ENCODE data around the gene ISOC2.
"Not testable (repeated sequence)": the region's sequence is repeated elsewhere in the genome, so short reads cannot be mapped to it uniquely, and the experiment has no call there.

Gene ISOC2

GRCh38 chr19:55443824-55444480 is 17.5 kb downstream of the ISOC2 start:
- FAIRE-seq (no peak), DNase-seq (ENCODE audit: extremely low spot score, insufficient read length, low read depth) (no peak)

GRCh38 chr19:55443045-55443823 is 18.2 kb downstream of the ISOC2 start, which contains the start of gene SHISA7:
Gene SHISA7, minus strand, starts transcription at chr19:55443300. Its CDS starts 437 bp downstream, at chr19:55442863.
- DNase-seq (ENCODE audit: extremely low spot score, insufficient read length, low read depth) (no peak), FAIRE-seq (no peak)

- DNase-seq (ENCODE audit: extremely low spot score, insufficient read length, low read depth) (no peak), FAIRE-seq (no peak)
Measured at GRCh38 chr19:55442372-55442961, 19.0 kb downstream of the ISOC2 start.

- FAIRE-seq (no peak), DNase-seq (ENCODE audit: extremely low spot score, insufficient read length, low read depth) (no peak)
Measured at GRCh38 chr19:55441692-55442321, 19.6 kb downstream of the ISOC2 start.

GRCh38 chr19:55441319-55441691 is 20.1 kb downstream of the ISOC2 start:
- FAIRE-seq (no peak), DNase-seq (ENCODE audit: extremely low spot score, insufficient read length, low read depth) (no peak)

- DNase-seq (ENCODE audit: extremely low spot score, insufficient read length, low read depth) (no peak), FAIRE-seq (no peak)
Measured at GRCh38 chr19:55440411-55441105, 20.9 kb downstream of the ISOC2 start.

- DNase-seq (ENCODE audit: extremely low spot score, insufficient read length, low read depth) = no peak
- FAIRE-seq = no peak
Measured at GRCh38 chr19:55439052-55439451, 22.4 kb downstream of the ISOC2 start.

- DNase-seq (ENCODE audit: extremely low spot score, insufficient read length, low read depth) (no peak), FAIRE-seq (no peak)
Measured at GRCh38 chr19:55437410-55437809, 24.0 kb downstream of the ISOC2 start.

GRCh38 chr19:55436847-55437246 is 24.6 kb downstream of the ISOC2 start:
- no peak for FAIRE-seq
- DNase-seq (ENCODE audit: extremely low spot score, insufficient read length, low read depth) = no peak

- FAIRE-seq = peak; percentile 5
- no peak for DNase-seq (ENCODE audit: extremely low spot score, insufficient read length, low read depth)
Measured at GRCh38 chr19:55435020-55435419, 26.4 kb downstream of the ISOC2 start.

GRCh38 chr19:55434356-55434919 is 27.0 kb downstream of the ISOC2 start:
- DNase-seq (ENCODE audit: extremely low spot score, insufficient read length, low read depth) (no peak), FAIRE-seq (peak; percentile 66)

GRCh38 chr19:55433292-55433691 is 28.1 kb downstream of the ISOC2 start:
- no peak for FAIRE-seq
- no peak for DNase-seq (ENCODE audit: extremely low spot score, insufficient read length, low read depth)

- DNase-seq (ENCODE audit: extremely low spot score, insufficient read length, low read depth) (no peak), FAIRE-seq (no peak)
Measured at GRCh38 chr19:55432241-55432959, 29.0 kb downstream of the ISOC2 start.

- FAIRE-seq (no peak), DNase-seq (ENCODE audit: extremely low spot score, insufficient read length, low read depth) (no peak)
Measured at GRCh38 chr19:55431183-55431582, 30.3 kb downstream of the ISOC2 start.

GRCh38 chr19:55426042-55426441 is 35.4 kb downstream of the ISOC2 start:
- no peak for FAIRE-seq

GRCh38 chr19:55424518-55424917 is 36.9 kb downstream of the ISOC2 start:
- FAIRE-seq = no peak
- no peak for DNase-seq (ENCODE audit: extremely low spot score, insufficient read length, low read depth)

More at GRCh38 chr19:55426042-55426441, 35.4 kb downstream of the ISOC2 start:
- DNase-seq (ENCODE audit: extremely low spot score, insufficient read length, low read depth) = no peak

GRCh38 chr19:55423225-55424005 is 38.0 kb downstream of the ISOC2 start:
- FAIRE-seq (no peak), DNase-seq (ENCODE audit: extremely low spot score, insufficient read length, low read depth) (no peak)

GRCh38 chr19:55421281-55421680 is 40.2 kb downstream of the ISOC2 start:
- not testable (repeated sequence) for FAIRE-seq; DNase-seq (ENCODE audit: extremely low spot score, insufficient read length, low read depth)
